Frontal cortex (tissue), 4 donors: ENCODE data around the gene NOLC1. TPM values are rescaled to one million over a fixed set of nuclear protein-coding genes. Genes with fewer than 3 reads are reported as not detected.

ENCODE experiments used
- DNase-seq, 2 donors: peaks; one replicate each; pipeline ENCODE4 v3.0.0; 2012; ENCODE audit warnings: low spot score in 2 of 2
- FAIRE-seq: peaks from 2 replicates; lab custom pipeline; 2012; peaks lifted over from hg19 to GRCh38; lab: Jason Lieb, UNC
- total RNA-seq: library from RNA; depleted of rRNA; stranded (reverse); fragments of >200 nt; gene quantifications from one replicate; pipeline ENCODE4 v1.2.3, GENCODE V29; 2014
- donor health status: control.
- donor health status: control.
- donor health status: control.

NOLC1 gene
- total RNA-seq, result 40.8 TPM

DNA sequence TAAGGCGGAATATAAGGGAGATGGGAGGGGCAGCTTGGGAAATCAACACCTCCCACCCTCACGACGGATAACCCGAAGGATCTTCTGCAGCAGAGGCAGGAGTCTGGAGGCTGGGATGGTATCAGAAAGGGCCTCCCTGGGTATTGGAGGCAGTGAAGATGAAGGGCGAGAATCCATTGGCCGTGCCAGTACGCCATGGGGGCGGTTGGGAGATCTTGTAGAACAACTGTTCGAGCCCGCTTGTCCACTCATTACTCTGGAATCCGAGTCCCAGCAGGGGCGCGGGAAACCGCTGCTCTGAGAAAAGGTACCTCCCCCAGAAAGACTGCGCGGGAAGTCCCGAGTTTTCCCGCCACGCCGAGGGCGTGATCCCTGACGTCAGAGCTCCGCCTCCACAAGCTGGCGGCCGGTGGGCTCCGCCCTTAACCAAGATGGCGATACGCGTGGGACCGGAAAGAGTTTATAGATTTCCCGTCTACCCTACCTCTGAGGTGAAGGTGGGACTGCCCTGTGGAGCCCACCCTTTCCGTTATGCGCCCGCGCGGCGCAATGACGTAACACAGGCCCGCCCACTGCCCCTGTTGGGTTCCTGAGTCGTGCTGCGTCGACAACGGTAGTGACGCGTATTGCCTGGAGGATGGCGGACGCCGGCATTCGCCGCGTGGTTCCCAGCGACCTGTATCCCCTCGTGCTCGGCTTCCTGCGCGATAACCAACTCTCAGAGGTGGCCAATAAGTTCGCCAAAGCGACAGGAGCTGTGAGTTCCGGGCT, at the start of gene NOLC1:
NOLC1 (plus strand) TSS at position 616 of the 771 bp plus-strand sequence; CDS start at position 638, 22 bp downstream.
- no peak for FAIRE-seq

DNA sequence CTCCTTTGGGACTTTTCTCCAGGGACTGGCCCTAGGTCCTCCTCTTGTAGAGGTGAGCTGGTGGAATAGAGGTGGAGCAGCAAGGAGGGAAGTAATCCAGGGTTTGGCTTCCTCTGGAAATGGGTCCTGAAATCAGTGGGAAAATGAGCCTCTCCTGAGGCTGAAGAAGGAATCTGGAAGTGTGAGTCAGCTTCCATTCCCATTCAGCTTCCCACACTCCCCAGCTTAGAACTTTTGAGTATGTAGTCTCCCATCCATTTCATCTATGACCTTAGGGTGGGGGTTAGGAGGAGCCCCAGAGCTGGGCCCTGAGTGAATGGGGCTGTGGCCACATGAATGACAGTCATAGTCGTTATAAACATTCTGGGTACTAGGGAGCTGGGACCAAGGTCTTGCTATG, 49.8 kb upstream of the NOLC1 start:
- no peak for FAIRE-seq
- no peak for DNase-seq

More for the DNA sequence above, at the start of gene NOLC1:
- peak; percentile 81 to 91 for DNase-seq

DNA sequence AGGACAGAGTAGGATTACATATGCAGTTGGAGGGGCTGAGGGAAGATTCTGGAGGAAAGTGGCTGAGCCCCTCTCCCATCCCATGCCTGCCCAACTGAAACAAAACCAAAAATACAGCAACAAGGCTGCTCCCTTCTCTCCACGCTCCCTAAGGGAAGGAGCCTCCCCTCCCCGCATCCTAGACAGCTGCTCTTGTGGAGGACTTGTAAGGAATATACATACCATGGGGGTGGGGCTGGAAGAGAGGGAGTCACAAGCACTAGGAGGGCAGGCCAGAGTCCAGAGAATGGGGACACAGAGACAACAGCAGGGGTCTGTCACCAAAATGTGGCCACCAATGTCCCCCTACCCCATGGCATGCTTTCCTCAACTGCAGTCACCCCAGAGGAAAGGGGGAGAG, 45.2 kb upstream of the NOLC1 start:
- DNase-seq (no peak), FAIRE-seq (no peak)

- FAIRE-seq (no peak), DNase-seq (no peak)
Observed at GRCh38 chr10:102109166-102110116, 42.7 kb upstream of the NOLC1 start.

DNA sequence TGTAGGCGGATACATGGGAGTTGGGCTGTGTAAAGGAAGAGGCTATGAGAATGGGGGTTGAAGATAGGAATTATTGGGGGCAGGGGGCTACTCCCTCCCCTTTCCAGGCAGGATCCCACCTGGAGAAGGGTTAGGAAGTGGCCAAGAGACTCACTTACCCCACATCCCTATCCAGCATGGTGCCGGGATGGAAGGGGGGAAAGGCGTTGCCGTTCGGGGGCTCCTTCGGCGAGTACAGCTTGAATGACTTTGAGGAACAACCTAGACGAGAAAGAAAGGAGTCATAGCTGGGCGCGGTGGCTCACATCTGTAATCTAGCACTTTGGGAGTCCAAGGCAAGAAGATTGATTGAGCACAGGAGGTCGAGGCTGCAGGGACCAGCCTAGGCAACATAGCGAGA, 40.9 kb upstream of the NOLC1 start:
- DNase-seq (no peak), FAIRE-seq (no peak)

GRCh38 chr10:102112210-102112817, 39.9 kb upstream of the NOLC1 start:
- DNase-seq (no peak), FAIRE-seq (no peak)

- no peak for DNase-seq
Observed at GRCh38 chr10:102113261-102113955, 38.8 kb upstream of the NOLC1 start.

DNA sequence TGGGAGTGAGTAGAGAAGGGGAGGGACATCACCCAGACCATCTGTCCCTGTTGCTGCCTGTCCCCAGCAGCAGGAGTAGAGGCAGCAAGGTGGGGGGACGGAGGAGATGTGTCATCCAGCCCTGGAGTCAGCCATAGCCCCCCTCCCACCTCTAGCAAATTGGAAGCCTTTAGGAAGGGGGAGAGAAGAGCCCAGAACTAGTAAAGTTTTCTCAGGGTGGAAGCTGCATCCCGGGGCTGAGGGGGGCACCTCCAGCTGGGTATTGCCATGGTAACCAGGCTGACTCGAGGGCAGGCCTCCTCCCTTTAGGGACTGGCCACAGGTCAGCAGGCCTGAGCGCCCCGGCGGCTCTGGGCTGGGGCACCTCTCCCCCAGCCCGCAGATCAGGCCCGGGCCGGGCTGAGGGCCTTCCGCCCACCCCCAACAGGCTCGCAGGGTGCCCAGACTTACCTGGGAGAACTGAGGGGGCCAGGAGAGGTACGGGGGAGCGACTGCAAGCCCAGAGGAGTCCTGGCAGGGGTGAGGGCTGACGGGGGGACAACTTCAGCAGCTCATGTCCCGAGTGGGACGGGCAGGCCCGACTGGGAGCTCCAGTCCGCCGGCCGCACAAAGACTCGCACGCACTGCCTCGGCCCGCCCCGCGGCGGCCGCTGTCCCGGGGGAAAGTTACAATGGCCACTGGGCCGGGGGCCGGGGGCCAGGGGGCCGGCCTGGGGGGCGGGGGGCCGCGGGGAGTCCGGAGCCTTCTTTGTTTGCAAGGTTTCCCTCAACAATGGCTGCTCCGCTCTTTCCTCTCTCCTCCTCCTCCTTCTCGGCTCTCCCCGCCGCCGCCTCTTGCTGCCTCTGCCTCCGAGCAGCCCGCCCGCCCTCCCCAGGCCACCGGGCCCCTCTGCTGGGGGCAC, 38.0 kb upstream of the NOLC1 start:
- FAIRE-seq (no peak), DNase-seq (no peak)

More at GRCh38 chr10:102113261-102113955, 38.8 kb upstream of the NOLC1 start:
- no peak for FAIRE-seq

DNA sequence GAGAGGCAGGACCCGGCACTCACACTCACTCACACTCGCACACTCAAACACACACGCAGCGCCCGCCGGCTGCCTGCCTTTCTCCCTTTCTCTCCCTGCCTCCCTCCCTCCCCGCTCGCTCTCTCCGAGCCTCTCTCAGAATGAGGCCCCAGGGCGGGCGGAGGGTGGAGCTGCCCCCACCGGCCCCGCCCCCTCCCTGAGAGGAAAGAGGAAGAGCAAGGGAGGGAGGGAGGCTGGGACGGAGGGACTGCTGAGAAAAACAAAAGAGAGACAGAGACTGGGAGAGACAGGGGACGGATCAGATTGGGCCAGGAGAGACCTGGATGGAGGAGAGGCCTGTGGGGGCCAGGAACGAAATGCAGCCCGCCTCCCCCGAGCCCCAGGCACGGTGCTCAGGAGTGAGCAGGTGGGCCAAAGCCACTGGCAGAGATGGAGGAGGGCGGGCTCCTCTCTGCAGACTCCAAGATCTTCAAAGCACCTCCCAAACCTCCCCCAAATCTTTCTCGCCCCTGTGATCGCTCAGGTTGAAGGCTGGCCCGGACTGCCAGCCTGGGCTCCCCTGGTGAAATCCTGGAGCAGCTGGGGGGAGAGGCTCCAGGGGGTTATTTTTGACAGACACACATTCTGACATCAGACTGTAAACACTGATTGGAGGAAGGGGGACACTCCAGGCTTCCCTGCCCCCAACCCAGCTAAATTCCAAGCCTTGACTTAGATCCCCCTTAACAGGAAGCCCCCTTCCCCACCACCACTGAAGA, 37.1 kb upstream of the NOLC1 start:
- FAIRE-seq (no peak), DNase-seq (peak; percentile 79 to 86)

DNA sequence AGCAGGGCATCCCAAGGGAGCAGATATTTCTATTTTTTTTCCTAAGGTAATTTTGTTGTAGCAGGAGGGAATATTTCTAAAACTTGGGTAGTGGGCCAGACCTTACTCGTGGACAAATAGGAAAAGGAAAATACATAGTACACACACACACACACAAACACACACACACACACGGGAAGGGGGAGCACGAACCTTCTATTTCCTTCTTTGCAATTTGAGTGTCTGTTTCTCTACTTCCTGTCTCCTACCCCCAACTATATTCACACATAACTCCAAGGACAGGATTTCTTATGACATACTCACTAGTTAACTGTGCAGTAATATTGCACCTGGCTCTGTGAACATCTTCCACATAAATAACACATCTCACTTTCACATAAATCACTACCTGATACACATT, 36.4 kb upstream of the NOLC1 start:
- no peak for FAIRE-seq
- no peak for DNase-seq

- FAIRE-seq (no peak), DNase-seq (no peak)
Observed at GRCh38 chr10:102116656-102117055, 35.5 kb upstream of the NOLC1 start.

DNA sequence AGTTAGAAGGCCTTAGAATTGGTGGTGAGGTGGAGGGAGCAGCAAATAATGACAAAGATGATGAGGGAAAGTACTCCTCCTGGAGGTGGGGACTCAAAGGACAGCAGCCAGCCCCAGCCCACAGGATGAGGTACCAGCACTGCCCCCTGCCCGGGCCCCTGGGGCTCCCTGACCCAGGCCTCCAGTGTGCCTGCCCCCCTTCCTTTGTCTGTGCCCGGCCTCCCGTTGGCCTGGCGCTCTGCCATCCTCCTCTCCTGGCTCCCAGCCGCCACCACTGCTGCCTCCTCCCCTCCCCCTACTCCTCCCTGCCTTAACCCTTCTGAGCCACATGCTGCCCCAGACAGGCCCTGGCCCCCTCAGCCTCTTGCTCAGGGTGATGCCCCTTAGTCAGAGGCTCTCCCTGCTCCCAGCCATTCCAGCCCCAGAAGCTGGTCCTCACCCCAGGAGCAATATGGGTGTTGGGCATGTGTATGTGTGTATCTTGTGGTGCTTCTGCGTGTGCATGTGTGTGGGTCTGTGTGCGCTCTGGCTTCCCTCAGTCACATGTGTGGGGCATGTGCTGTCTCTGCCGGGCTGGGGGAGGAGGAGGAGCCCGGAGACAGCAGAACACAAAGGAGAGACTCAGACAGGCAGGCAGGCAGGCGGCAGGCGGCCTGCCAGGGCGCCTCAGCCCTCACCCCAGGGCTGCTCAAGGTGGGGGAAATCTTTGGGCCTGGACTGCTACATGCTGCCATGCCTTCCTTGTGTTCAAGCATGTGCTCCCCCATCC, 34.6 kb upstream of the NOLC1 start:
- FAIRE-seq (no peak), DNase-seq (peak; percentile 58 to 77)

DNA sequence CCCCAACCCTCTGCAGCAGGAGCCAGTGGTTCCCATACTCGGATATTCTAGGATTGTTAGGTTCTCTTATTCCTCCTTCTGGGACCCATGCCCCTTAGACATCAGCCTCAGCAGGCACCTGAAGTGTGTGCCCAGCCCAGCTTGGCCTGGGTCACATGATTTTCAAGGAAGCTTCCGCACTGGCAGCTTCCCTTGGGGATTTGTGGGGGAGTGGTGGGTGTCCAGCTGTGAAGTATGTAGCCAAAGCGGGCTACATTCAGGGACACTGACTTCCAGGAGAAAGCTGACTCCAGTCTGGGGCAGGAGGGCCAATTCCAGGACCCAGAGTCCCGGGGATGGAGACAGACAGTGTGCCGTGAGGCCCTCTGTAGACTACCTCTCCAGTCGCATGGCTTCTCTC, 33.3 kb upstream of the NOLC1 start:
- peak in 1 of 2 donors; percentile 37 for DNase-seq
- FAIRE-seq, result no peak

GRCh38 chr10:102119417-102120141, 32.6 kb upstream of the NOLC1 start:
- peak; percentile 63 to 65 for DNase-seq
- no peak for FAIRE-seq

DNA sequence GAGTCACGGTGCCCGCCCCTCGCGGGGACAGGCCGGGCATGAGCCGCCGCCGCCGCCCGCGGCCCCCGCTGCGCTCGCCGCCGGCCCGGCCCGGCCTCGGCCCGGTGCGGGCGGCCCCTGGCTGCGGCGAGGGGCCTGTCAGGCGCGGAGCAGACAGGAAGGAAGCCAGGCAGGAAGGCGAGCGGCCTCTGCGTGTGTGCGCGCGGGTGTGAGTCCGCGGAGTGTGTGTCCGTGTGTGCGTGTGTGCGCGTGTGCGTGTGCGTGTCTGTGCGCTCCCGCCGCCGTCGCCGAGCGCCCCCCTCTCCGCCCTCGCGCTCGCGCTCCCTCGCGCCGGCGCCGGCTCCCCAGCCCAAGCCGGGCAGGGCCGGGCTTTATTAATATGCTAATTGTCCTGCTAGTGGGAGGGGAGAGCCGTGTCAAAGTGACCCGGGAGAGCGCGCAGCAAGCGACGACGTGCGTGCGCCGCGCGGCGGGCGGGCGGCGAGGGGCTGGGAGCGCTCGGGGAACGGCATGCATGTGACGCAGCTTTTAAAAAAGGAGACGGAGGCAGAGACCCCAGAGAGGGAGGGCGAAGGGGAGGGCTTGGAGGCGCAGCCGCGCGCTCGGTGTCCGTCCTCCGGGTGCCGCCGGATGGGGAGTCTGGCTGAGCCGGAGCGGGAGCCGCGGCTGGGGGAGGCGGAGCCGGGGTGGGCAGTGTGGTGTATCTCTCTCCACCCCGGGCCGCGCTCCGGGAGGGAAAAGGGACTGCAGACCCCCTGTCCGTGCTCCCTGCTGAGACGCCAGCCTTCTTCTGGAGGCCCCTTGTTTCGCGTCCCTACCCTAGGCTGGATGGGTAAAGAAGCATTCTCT, 31.8 kb upstream of the NOLC1 start, which contains the start of gene LDB1:
LDB1 (minus strand) TSS at position 227 of the 849 bp plus-strand sequence. CDS start 258 bp downstream, outside the sequence.
- DNase-seq (peak; percentile 84 to 93), FAIRE-seq (no peak)
